ENCODE results near the gene MAGI1.

GRCh38 chr3:66036586-66037148, 2.1 kb downstream of the MAGI1 start:
- TF ChIP-seq NFIC (IDR thresholded peaks at IDR 0.05; ENCODE audit: borderline replicate concordance): no peak
- no peak for TF ChIP-seq EP300 (IDR thresholded peaks at IDR 0.05; ENCODE audit: borderline replicate concordance in 1 of 2, low read depth in 1 of 2, low read length in 1 of 2)
- TF ChIP-seq RAD21 (IDR thresholded peaks at IDR 0.05; ENCODE audit: low read length): no peak
- TF ChIP-seq SMC3 (IDR thresholded peaks at IDR 0.05; ENCODE audit: low read depth, low read length): no peak
- TF ChIP-seq CTCF (IDR thresholded peaks at IDR 0.05): no peak
- no peak for TF ChIP-seq TAF1 (IDR thresholded peaks at IDR 0.05; ENCODE audit: borderline replicate concordance, low read depth, low read length)
- TF ChIP-seq PBX3 (IDR thresholded peaks at IDR 0.05): no peak
- no peak for TF ChIP-seq REST (IDR thresholded peaks at IDR 0.05; ENCODE audit: low read depth, low read length)

Measured in SK-N-SH (cell line).